Renal pelvis (tissue), 4 donors: ENCODE measurements around the gene CACNA2D1. TPM values are rescaled to one million over a fixed set of nuclear protein-coding genes. Genes with fewer than 3 reads are reported as not detected.
"Not testable (repeated sequence)": the region's sequence is repeated elsewhere in the genome, so short reads cannot be mapped to it uniquely, and the experiment has no call there.

Experiments used
- DNase-seq: peaks from one replicate; pipeline ENCODE4 v3.0.0-alpha.2; 2013
- polyA plus RNA-seq, 3 donors: library from polyadenylated mRNA; unstranded; fragments of 120-200 nt; gene quantifications; one replicate each; pipeline ENCODE4 v1.2.1, GENCODE V29; 2013; ENCODE audit not compliant: insufficient read length in 3 of 3

The CACNA2D1 gene
- polyA plus RNA-seq, 3 donors, result 24.1 to 30.7 (median 27.3) TPM

GRCh38 chr7:82435769-82436168 is 7.8 kb downstream of the CACNA2D1 start:
- DNase-seq, result no peak

GRCh38 chr7:82434275-82435022 is 9.1 kb downstream of the CACNA2D1 start:
- DNase-seq, result no peak

GRCh38 chr7:82433507-82433906 is 10.1 kb downstream of the CACNA2D1 start:
- no peak for DNase-seq

DNA sequence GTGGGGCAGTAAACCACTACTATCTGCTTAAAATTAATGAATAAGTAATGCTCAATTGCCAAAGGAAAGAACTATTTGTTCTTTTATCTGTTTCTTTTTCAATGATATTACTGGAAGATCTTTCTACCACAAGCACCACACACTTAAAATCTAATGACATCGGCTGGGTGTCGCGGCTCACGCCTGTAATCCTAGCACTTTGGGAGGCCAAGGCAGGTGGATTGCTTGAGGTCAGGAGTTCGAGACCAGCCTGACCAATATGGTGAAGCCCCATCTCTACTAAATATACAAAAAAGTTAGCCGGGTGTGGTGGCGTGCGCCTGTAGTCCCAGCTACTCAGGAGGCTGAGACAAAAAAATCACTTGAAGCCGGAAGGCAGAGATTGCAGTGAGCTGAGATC is 10.8 kb downstream of the CACNA2D1 start:
- DNase-seq, result not testable (repeated sequence)

DNA sequence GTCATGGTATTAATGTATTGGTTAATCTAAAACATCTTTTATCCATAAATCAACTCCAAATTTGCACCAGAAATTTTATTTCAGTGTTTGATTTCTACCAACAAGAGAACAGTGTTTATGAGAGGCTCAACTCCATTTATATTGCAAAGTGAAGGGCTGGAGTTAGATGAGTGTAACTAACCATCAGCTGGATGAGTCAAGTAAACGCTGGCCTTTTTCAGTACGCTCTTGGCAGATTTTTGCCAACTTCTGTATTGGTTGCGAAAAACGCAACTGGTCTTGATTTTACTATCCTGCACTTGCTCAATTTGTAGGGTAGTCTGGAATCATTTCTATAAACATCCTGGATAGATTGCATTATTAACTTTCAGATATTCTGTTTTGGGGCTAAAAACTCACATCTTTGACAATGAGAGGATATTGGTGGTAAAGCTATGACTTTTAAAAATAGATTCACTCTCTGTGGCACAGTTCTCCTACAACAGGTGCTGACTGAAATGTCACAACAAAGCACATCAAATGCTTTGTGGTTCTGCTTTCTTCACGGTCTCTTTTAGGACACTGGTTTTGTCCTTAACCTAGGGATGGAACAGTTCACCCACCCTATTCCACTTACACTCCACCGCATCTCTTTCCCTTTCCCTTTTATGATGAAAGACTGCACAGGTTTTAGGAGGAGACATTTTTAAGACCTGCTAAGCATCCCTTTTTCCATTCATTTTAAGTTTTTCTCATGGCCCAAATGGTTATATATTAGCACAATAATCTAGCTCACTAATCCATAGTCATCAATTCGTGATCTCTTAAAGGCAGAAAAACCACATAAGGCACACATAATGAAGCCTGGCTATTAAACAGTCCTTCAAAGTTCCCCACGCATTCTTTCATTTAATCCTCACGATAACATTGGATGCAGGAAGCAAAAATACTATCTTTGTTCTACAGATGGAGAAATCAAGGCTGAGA is 12.8 kb downstream of the CACNA2D1 start:
- no peak for DNase-seq

- DNase-seq, result no peak
These were observed 14.2 kb downstream of the CACNA2D1 start for GRCh38 chr7:82429408-82429807.

DNA sequence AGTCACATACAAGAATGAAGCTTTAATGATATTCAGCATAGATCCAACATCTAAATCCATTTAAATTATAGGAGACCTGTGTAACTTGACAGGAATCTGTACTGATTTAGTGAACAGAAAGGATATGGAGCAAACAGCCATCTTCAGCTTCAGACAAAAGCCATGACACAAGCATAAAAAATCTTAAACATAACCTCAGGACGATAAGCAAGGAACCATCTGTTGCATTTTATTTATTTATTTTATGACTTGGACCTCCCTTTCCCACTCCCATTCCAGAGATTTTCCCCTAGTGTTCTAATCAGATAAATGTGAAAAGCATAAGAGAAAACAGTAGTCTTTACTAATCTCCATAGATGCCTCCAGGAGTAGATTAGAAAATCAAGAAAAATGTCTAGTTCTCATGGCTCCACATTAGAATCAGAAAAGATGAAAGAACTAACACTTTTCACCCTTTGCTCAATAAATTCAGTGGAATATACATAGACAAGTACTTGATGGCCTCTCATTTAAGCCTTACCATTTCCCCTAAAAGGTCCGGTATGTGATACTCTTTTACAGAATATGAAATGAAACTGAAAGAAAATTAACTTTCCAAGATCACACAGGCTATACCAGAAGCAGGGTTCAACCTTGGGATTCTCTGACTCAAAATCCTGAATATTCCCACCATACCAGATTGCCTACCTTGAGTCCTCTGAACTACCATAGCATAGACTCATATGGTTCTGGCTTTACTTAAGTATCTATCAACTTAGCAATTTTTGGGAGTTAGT is 15.2 kb downstream of the CACNA2D1 start:
- no peak for DNase-seq

DNA sequence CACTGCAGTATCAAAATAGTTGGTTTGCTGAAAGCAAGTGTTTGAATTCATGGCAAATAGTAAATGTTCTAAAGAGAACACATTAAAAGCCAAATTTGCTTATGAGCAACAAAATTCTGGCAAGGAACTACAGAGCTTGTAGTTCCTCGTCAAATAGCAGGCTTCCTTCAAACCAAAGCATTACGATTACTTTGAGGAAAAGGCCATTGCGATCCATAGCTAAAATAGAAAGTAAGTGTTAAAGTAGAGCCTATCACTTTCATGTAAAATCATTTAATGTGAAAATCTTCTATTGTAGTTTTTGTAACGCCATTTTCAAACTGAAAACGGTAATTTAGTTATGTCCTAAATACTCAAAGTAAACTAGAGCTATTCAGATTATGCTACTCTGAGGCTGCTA is 20.1 kb downstream of the CACNA2D1 start:
- DNase-seq, result no peak

DNA sequence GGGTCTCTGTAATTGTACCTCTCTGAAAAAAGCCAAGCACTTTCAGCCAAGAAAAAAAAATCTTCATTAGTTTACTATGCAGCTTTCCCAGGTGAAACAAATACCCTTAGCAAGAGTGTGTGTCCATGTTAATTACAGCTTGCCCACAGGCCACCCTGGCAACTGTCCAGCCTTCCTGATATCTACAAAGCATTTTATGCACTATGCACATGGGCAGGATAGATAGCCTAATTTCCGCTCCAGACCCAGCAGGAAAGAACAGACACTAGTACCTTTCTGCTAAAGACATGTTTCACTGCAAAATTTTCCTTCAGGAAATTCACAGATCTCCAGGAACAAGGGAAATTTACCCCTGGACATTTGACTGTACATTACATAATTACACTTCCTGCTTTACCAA is 24.4 kb downstream of the CACNA2D1 start:
- DNase-seq, result no peak

DNA sequence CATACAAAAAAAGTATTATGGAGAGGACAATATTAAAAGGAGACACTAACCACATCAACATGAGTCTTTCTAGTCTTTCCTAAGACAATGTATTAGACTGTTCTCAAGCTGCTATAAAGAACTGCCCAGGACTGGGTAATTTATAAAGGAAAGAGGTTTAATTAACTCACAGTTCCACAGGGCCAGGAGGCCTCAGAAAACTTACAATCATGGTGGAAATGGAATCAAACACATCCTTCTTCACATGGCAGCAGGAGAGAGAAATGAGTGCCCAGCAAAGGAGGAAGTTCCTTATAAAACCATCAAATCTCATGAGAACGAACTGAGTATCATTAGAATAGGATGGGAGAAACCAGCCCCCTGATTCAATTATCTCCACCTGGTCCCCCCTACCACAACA is 25.7 kb downstream of the CACNA2D1 start:
- DNase-seq, result no peak

DNA sequence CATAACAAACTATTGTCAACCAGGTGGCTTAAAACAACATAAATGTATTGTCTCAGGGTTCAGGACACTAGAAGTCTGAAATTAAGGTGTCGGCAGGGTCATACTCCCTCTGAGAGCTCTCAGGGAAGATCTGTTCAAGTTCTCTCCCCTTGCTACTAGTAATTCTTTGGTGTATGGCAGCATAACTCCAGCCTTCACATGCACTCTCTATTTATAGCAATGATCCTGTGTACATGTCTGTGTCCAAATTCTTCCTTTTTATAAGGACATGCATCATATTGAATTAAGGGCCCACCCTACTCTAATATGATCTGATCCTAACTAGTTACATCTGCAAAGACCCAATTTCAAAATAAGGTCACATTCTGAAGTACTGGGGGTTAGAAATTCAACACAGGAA is 27.2 kb downstream of the CACNA2D1 start:
- no peak for DNase-seq

DNA sequence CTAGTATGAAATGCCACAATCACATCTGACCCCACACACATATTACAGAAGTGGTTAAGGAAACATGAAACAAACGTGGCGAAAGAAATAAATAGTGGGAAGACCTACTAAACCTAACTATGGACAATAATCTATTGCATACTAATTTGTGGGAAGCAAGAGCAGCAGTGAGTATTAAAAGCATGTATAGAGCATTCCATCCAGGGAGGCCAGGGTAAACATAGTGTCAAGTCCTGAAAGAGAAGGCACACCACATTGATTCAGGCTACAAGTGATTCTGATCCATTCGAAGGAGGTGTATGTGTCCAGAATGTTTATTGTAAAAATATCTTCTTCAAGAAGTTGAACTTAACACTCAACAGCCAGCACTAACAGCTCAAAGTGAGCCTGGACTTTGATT is 29.2 kb downstream of the CACNA2D1 start:
- DNase-seq, result no peak

DNA sequence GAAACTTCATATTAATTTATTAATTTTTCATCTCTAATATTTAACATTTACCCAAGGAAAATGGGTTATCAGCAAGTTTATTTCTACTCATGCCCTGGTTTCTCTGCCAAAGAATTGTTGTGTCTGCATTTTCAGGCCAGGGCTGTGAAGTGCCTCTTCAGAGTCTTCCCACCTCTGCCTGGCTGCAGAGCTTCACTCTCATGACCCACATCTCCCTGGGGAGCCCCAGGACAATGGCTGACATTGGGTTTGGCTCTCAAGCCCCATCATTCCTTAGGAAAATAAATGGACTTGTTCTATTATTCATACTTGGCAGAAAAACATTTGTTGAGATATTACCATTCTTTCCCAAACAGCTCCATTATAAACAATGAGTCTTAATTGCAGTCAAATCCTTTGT is 30.3 kb downstream of the CACNA2D1 start:
- no peak for DNase-seq

DNA sequence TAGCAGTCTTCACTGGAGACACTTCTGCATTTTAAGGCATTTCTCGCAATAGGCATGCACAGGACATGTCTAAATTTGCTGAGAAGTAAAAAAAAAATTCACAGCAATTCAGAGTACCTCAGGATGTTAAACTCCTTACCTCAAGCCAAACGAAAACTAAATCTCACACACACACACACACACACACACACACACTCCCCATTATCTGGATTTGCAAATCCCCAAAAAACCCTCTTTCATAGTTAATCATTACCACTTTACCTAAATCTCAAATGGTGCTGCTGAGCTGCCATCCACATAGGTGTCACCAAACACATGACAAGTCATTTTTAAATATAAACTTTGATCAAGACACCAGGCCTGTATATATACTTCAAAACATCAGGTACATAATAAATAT is 31.8 kb downstream of the CACNA2D1 start:
- DNase-seq, result no peak

DNA sequence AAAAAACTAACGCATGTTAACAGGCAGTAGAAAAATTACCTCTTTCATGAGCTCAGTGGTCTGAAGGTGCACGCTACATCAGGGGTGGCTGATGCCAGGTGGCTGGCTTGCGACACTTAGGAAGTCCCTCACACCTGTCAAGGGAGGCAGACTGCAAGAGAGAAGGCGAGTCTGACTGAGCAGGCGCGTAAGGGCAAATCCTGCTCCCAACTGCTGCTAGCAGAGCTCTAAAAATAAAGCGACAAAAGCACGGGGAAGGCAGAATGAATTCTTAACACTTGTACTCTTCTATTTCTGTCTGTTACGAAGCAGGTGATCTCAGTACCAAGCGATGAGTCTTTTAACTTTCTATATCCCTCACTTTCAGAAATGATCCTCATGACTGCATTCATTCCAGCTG is 33.1 kb downstream of the CACNA2D1 start:
- DNase-seq, result no peak

DNA sequence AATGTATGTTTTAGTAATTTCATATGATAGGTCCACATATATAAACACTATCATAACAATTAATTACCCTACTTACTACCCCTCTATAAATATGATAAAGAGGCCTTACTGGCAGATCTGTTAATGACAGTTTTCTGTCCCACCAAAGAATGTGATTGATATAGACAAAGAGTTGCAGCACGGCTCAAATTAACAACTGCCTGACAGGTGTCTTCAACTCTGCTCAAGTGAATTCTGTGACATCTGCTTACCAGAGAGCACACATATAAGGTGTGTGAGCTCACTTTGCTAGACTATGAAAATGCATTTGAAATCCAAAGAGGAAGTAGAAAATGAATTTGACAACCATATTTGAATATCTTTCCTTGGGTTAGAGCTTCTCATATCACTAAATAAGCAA is 36.6 kb downstream of the CACNA2D1 start:
- DNase-seq, result no peak

DNA sequence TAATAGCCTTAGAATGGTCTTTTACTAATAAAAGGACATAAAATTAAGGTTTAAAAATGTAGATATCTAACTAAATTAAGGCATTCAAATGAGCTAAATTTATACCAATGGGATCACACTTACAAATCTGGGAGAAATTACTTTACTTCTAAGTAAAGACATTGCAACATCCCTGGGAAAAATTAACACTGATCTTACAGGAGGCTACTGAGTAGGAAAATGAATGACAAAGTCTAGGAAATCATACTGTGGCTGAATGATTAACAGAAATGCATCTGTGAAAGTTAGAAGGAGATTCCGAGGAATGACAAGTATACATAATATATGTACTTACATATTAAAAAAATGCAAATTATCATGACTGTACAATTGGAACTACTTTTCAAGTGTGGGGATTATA is 38.3 kb downstream of the CACNA2D1 start:
- DNase-seq, result no peak

DNA sequence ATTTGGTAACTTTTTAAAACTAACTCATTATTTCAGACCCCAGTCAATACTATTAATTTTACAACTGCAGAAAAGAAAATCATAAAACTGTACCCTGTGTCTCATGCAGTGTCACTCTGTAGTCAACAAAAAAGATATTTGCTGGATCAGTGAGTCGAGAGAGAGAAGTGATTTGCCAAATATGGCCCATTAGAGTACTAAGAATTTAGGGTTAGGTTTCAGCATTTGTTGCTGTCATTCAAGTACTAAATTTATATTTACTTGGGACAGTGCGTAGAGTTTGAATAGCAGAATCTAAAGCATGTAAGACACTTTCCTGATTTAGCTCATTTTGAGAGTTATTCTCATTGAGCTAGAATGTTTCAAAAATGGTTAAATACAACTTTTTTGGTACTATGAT is 38.9 kb downstream of the CACNA2D1 start:
- no peak for DNase-seq

- DNase-seq, result no peak
These were observed 39.5 kb downstream of the CACNA2D1 start for GRCh38 chr7:82404094-82404493.

DNA sequence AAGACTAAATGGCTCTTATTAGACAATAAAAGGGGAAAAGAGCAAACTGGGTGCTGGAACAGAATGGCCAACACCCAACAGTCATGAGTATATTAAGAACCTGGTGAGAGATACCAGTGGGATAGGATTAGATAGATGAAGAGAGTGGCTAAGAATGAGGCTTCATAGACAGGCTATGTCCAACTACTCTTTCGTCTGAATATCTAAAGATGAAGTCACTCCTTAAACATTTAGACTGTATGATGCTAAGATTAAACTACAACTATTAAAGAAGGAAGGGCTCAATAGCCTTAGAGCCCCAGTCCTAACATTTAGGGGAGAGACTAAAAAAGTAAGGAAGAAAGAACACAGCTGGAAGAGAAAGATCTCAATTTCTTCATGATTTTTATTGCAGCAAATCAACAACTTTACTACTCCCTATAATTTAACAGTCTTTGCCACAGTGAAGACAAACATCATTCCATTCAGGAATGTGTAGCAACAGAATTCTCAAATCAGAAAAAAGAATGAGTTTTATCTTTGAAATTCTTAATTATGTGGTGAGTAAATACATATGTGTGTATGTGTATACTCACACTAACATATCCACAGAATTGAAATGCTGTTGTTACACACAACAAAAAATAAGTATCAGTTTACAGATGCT is 45.6 kb downstream of the CACNA2D1 start:
- no peak for DNase-seq

GRCh38 chr7:82396343-82396742 is 47.2 kb downstream of the CACNA2D1 start:
- DNase-seq, result no peak

- no peak for DNase-seq
These were observed 48.4 kb downstream of the CACNA2D1 start for GRCh38 chr7:82395147-82395546.
